Measurements from ENCODE around the gene TYW1B.
"Not testable (repeated sequence)": the region's sequence is repeated elsewhere in the genome, so short reads cannot be mapped to it uniquely, and the experiment has no call there.

The TYW1B gene

GRCh38 chr7:72704894-72705293 is 123.1 kb downstream of the TYW1B start:
- Histone ChIP-seq H3K9me3 (ENCODE audit: control insufficient read depth in 5 of 5, low read length in 5 of 5) (no peaks in the 10 kb centered on the region), H3K9ac (ENCODE audit: low read length in 5 of 5) (no peak overlapping the region), H3K4me3 (ENCODE audit: low read depth in 1 of 5, low read length in 5 of 5) (no peak overlapping the region), H3K27ac (ENCODE audit: low read depth, low read length) (no peak overlapping the region), H3K36me3 (ENCODE audit: control insufficient read depth in 5 of 5, insufficient read depth in 5 of 5, low read length in 5 of 5) (no peaks in the 10 kb centered on the region), H3K4me1 (ENCODE audit: control insufficient read depth in 5 of 5, insufficient read depth in 5 of 5, low read length in 5 of 5) (no peaks in the 10 kb centered on the region), H3K27me3 (ENCODE audit: control insufficient read depth in 5 of 5, insufficient read depth in 4 of 5, low read length in 5 of 5) (no peaks in the 10 kb centered on the region)

- not testable (repeated sequence) for H3K9me3 ChIP-seq (ENCODE audit: control insufficient read depth in 5 of 5, low read length in 5 of 5); H3K4me1 ChIP-seq (ENCODE audit: control insufficient read depth in 5 of 5, insufficient read depth in 5 of 5, low read length in 5 of 5); H3K27me3 ChIP-seq (ENCODE audit: control insufficient read depth in 5 of 5, insufficient read depth in 4 of 5, low read length in 5 of 5); H3K9ac ChIP-seq (ENCODE audit: low read length in 5 of 5); H3K27ac ChIP-seq (ENCODE audit: low read depth, low read length); H3K36me3 ChIP-seq (ENCODE audit: control insufficient read depth in 5 of 5, insufficient read depth in 5 of 5, low read length in 5 of 5); H3K4me3 ChIP-seq (ENCODE audit: low read depth in 1 of 5, low read length in 5 of 5)
Observed at GRCh38 chr7:72700548-72700947, 127.5 kb downstream of the TYW1B start.

- not testable (repeated sequence) for H3K27me3 ChIP-seq (ENCODE audit: control insufficient read depth in 5 of 5, insufficient read depth in 4 of 5, low read length in 5 of 5); H3K9ac ChIP-seq (ENCODE audit: low read length in 5 of 5); H3K27ac ChIP-seq (ENCODE audit: low read depth, low read length); H3K4me3 ChIP-seq (ENCODE audit: low read depth in 1 of 5, low read length in 5 of 5); H3K9me3 ChIP-seq (ENCODE audit: control insufficient read depth in 5 of 5, low read length in 5 of 5); H3K4me1 ChIP-seq (ENCODE audit: control insufficient read depth in 5 of 5, insufficient read depth in 5 of 5, low read length in 5 of 5); H3K36me3 ChIP-seq (ENCODE audit: control insufficient read depth in 5 of 5, insufficient read depth in 5 of 5, low read length in 5 of 5)
Observed at GRCh38 chr7:72697066-72697465, 130.9 kb downstream of the TYW1B start.

GRCh38 chr7:72696643-72697042 is 131.4 kb downstream of the TYW1B start:
- not testable (repeated sequence) for H3K36me3 ChIP-seq (ENCODE audit: control insufficient read depth in 5 of 5, insufficient read depth in 5 of 5, low read length in 5 of 5); H3K9me3 ChIP-seq (ENCODE audit: control insufficient read depth in 5 of 5, low read length in 5 of 5); H3K4me1 ChIP-seq (ENCODE audit: control insufficient read depth in 5 of 5, insufficient read depth in 5 of 5, low read length in 5 of 5); H3K27ac ChIP-seq (ENCODE audit: low read depth, low read length); H3K9ac ChIP-seq (ENCODE audit: low read length in 5 of 5); H3K27me3 ChIP-seq (ENCODE audit: control insufficient read depth in 5 of 5, insufficient read depth in 4 of 5, low read length in 5 of 5); H3K4me3 ChIP-seq (ENCODE audit: low read depth in 1 of 5, low read length in 5 of 5)

- H3K9ac ChIP-seq (ENCODE audit: low read length in 5 of 5); H3K36me3 ChIP-seq (ENCODE audit: control insufficient read depth in 5 of 5, insufficient read depth in 5 of 5, low read length in 5 of 5); H3K4me1 ChIP-seq (ENCODE audit: control insufficient read depth in 5 of 5, insufficient read depth in 5 of 5, low read length in 5 of 5); H3K27ac ChIP-seq (ENCODE audit: low read depth, low read length); H3K9me3 ChIP-seq (ENCODE audit: control insufficient read depth in 5 of 5, low read length in 5 of 5); H3K4me3 ChIP-seq (ENCODE audit: low read depth in 1 of 5, low read length in 5 of 5); H3K27me3 ChIP-seq (ENCODE audit: control insufficient read depth in 5 of 5, insufficient read depth in 4 of 5, low read length in 5 of 5): not testable (repeated sequence)
Observed at GRCh38 chr7:72695482-72695881, 132.5 kb downstream of the TYW1B start.

- not testable (repeated sequence) for H3K27ac ChIP-seq (ENCODE audit: low read depth, low read length); H3K9ac ChIP-seq (ENCODE audit: low read length in 5 of 5)
Observed at GRCh38 chr7:72691442-72691841, 136.6 kb downstream of the TYW1B start.

GRCh38 chr7:72690177-72690576 is 137.8 kb downstream of the TYW1B start:
- H3K4me1 ChIP-seq (ENCODE audit: control insufficient read depth in 5 of 5, insufficient read depth in 5 of 5, low read length in 5 of 5); H3K27ac ChIP-seq (ENCODE audit: low read depth, low read length): not testable (repeated sequence)

More at GRCh38 chr7:72691442-72691841, 136.6 kb downstream of the TYW1B start:
- not testable (repeated sequence) for H3K4me3 ChIP-seq (ENCODE audit: low read depth in 1 of 5, low read length in 5 of 5); H3K9me3 ChIP-seq (ENCODE audit: control insufficient read depth in 5 of 5, low read length in 5 of 5); H3K36me3 ChIP-seq (ENCODE audit: control insufficient read depth in 5 of 5, insufficient read depth in 5 of 5, low read length in 5 of 5); H3K4me1 ChIP-seq (ENCODE audit: control insufficient read depth in 5 of 5, insufficient read depth in 5 of 5, low read length in 5 of 5); H3K27me3 ChIP-seq (ENCODE audit: control insufficient read depth in 5 of 5, insufficient read depth in 4 of 5, low read length in 5 of 5)

GRCh38 chr7:72689344-72689743 is 138.7 kb downstream of the TYW1B start:
- H3K27ac ChIP-seq (ENCODE audit: low read depth, low read length); H3K27me3 ChIP-seq (ENCODE audit: control insufficient read depth in 5 of 5, insufficient read depth in 4 of 5, low read length in 5 of 5); H3K9me3 ChIP-seq (ENCODE audit: control insufficient read depth in 5 of 5, low read length in 5 of 5); H3K4me1 ChIP-seq (ENCODE audit: control insufficient read depth in 5 of 5, insufficient read depth in 5 of 5, low read length in 5 of 5); H3K4me3 ChIP-seq (ENCODE audit: low read depth in 1 of 5, low read length in 5 of 5); H3K9ac ChIP-seq (ENCODE audit: low read length in 5 of 5); H3K36me3 ChIP-seq (ENCODE audit: control insufficient read depth in 5 of 5, insufficient read depth in 5 of 5, low read length in 5 of 5): not testable (repeated sequence)

More at GRCh38 chr7:72690177-72690576, 137.8 kb downstream of the TYW1B start:
- H3K9me3 ChIP-seq (ENCODE audit: control insufficient read depth in 5 of 5, low read length in 5 of 5); H3K36me3 ChIP-seq (ENCODE audit: control insufficient read depth in 5 of 5, insufficient read depth in 5 of 5, low read length in 5 of 5); H3K4me3 ChIP-seq (ENCODE audit: low read depth in 1 of 5, low read length in 5 of 5); H3K9ac ChIP-seq (ENCODE audit: low read length in 5 of 5); H3K27me3 ChIP-seq (ENCODE audit: control insufficient read depth in 5 of 5, insufficient read depth in 4 of 5, low read length in 5 of 5): not testable (repeated sequence)

GRCh38 chr7:72681211-72681610 is 146.8 kb downstream of the TYW1B start:
- H3K4me3 ChIP-seq (ENCODE audit: low read depth in 1 of 5, low read length in 5 of 5): peak overlapping the region in 1 of 5 donors; percentile 40
- H3K27ac ChIP-seq (ENCODE audit: low read depth, low read length); H3K9me3 ChIP-seq (ENCODE audit: control insufficient read depth in 5 of 5, low read length in 5 of 5); H3K27me3 ChIP-seq (ENCODE audit: control insufficient read depth in 5 of 5, insufficient read depth in 4 of 5, low read length in 5 of 5); H3K4me1 ChIP-seq (ENCODE audit: control insufficient read depth in 5 of 5, insufficient read depth in 5 of 5, low read length in 5 of 5); H3K36me3 ChIP-seq (ENCODE audit: control insufficient read depth in 5 of 5, insufficient read depth in 5 of 5, low read length in 5 of 5); H3K9ac ChIP-seq (ENCODE audit: low read length in 5 of 5): not testable (repeated sequence)

- not testable (repeated sequence) for H3K27me3 ChIP-seq (ENCODE audit: control insufficient read depth in 5 of 5, insufficient read depth in 4 of 5, low read length in 5 of 5); H3K9ac ChIP-seq (ENCODE audit: low read length in 5 of 5); H3K27ac ChIP-seq (ENCODE audit: low read depth, low read length); H3K4me1 ChIP-seq (ENCODE audit: control insufficient read depth in 5 of 5, insufficient read depth in 5 of 5, low read length in 5 of 5); H3K4me3 ChIP-seq (ENCODE audit: low read depth in 1 of 5, low read length in 5 of 5); H3K9me3 ChIP-seq (ENCODE audit: control insufficient read depth in 5 of 5, low read length in 5 of 5); H3K36me3 ChIP-seq (ENCODE audit: control insufficient read depth in 5 of 5, insufficient read depth in 5 of 5, low read length in 5 of 5)
Observed at GRCh38 chr7:72676880-72677279, 151.1 kb downstream of the TYW1B start.

GRCh38 chr7:72676086-72676690 is 151.8 kb downstream of the TYW1B start:
- H3K4me3 ChIP-seq (ENCODE audit: low read depth in 1 of 5, low read length in 5 of 5); H3K4me1 ChIP-seq (ENCODE audit: control insufficient read depth in 5 of 5, insufficient read depth in 5 of 5, low read length in 5 of 5); H3K27ac ChIP-seq (ENCODE audit: low read depth, low read length); H3K9me3 ChIP-seq (ENCODE audit: control insufficient read depth in 5 of 5, low read length in 5 of 5); H3K27me3 ChIP-seq (ENCODE audit: control insufficient read depth in 5 of 5, insufficient read depth in 4 of 5, low read length in 5 of 5); H3K36me3 ChIP-seq (ENCODE audit: control insufficient read depth in 5 of 5, insufficient read depth in 5 of 5, low read length in 5 of 5); H3K9ac ChIP-seq (ENCODE audit: low read length in 5 of 5): not testable (repeated sequence)
